ENCODE measurements around the gene IFNLR1.

IFNLR1 gene

DNA sequence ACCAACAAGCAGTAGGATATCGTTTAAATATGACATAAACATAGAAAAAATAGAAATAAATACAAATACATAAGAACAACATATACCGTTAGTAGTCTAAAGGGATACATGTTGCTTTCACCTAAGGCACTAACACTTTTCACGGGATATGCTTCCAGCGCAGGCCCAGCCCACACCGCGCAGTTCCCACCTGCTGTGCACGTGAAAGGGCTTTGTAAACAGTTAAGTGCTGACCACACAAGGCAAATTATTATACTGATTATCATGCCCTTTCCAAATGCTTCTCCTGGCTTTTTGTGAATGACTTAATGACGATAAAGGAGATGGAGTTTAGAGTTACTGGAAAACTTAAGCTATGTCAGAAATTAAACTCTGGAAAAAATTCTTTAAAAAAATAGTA lies 32.9 kb downstream of the IFNLR1 start:
- H3K36me3 Mint-ChIP-seq (ENCODE audit: low read depth): peaks cover 3% of the 10 kb centered on the region
- peaks cover 20% of the 10 kb centered on the region for H3K4me1 Mint-ChIP-seq (ENCODE audit: low read depth)
- H3K27me3 Mint-ChIP-seq: peaks cover 34% of the 10 kb centered on the region
- no peak overlapping the region for H3K4me3 Mint-ChIP-seq
- H3K9me3 Mint-ChIP-seq: no peaks in the 10 kb centered on the region
- H3K27ac Mint-ChIP-seq: no peak overlapping the region

DNA sequence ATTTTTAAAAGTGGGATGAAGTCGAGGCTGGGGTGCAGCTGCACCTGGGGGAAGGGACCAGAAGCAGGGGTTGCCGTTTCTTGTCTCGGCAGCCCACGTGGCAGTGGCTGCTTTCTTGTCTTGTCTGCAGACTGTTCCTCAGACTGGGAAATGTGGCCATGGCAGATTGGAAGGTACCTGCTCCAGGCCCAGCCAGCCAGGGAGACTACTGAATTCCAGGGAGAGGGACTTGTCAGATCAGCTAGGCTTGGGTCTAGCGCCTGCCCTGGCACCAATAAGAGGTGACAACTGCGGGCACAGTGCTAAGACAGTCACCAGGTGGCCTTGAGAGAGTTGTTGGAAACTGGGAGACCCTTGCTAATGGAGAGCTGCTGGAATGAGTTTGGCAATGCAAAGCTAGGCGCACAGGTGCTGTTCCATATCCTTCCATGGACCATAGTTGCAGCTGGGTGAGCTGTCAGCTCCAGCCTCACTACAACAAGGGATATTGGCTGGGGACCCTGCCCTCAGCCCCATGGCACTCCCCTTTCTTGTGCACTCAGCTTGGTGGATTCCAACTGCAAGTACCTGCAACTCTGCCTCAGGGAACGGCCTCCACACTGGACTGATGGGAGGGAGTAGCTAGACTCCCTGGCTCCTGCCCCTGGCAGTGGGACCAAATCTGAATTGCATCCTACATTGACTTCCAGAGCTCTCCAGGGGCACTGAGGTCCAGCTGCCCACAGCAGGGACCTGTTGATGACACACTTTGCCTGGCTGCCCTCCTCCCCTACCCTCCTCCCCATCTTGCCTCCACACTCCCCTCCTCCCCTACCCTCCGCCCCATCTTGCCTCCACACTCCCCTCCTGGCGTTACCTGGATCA lies 34.2 kb downstream of the IFNLR1 start:
- Mint-ChIP-seq H3K27ac (no peak overlapping the region), H3K27me3 (peaks cover 44% of the 10 kb centered on the region), H3K4me3 (no peak overlapping the region), H3K36me3 (ENCODE audit: low read depth) (peaks cover 3% of the 10 kb centered on the region), H3K4me1 (ENCODE audit: low read depth) (peaks cover 20% of the 10 kb centered on the region), H3K9me3 (no peaks in the 10 kb centered on the region)

DNA sequence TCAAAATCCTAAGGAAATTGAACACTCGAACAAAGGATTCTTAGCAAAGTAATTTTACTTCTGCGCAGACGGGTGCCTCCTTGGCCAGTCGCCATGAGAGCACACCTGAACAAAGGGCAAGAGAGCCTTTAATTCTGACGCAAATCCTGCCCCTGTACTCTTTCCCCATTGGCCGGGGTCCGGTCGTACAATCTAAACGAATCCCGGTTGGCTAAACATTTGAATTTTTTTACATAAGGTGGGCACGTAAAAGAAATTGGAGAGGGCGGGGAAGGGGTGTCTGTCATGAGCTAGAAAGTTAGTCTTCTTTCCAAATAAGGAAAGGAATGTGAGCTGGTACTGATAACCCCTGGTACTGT lies 35.9 kb downstream of the IFNLR1 start:
- Mint-ChIP-seq H3K9me3 (no peaks in the 10 kb centered on the region), H3K27me3 (peaks cover 47% of the 10 kb centered on the region), H3K4me1 (ENCODE audit: low read depth) (peaks cover 20% of the 10 kb centered on the region), H3K4me3 (no peak overlapping the region), H3K27ac (no peak overlapping the region), H3K36me3 (ENCODE audit: low read depth) (no peaks in the 10 kb centered on the region)

DNA sequence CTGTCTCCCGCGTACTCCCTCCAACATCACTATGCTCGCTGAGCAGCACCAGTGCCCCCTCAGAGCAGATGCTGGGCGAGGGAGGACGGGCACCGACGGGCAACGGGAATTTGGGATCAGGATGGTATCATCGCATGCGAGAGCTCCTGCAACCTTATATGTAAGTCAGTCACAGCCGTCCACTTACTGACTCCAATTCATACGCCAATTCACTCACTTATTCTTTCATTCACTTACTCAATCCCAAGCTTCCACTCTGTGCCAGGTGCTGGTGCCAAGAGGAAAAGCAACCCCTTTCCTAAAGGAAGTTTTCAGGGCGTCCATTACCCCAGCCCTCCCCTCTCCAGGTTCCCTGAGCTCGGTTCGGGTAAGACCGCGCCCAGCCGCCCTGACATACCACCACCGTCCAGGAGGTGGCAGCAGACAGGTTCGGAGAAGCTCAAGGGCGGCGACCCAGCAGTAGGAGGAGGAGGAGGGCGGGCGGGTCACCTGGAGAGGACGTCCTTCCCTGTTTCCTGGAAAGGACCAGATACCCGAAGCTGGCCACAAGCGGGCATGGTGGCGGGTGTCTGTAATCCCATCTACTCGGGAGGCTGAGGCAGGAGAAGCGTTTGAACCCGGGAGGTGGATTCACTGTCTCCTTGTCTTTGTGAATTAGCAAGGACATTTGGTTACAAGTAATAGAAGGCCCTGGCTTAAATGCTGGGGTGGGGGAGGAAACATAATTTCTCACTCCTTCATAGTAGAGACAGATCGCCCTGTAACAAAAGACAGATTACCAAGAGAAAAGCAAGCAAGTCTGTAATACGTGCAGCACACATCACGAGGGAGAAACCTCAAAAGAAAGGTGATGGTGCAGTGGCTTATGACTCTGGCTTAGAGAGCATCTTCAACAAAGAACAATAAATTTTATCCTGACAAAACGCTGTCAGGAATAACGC lies 36.6 kb downstream of the IFNLR1 start:
- peaks cover 47% of the 10 kb centered on the region for H3K27me3 Mint-ChIP-seq
- peaks cover 20% of the 10 kb centered on the region for H3K4me1 Mint-ChIP-seq (ENCODE audit: low read depth)
- no peaks in the 10 kb centered on the region for H3K36me3 Mint-ChIP-seq (ENCODE audit: low read depth)
- H3K4me3 Mint-ChIP-seq: peak overlapping the region; percentile 71
- no peak overlapping the region for H3K27ac Mint-ChIP-seq
- no peaks in the 10 kb centered on the region for H3K9me3 Mint-ChIP-seq

DNA sequence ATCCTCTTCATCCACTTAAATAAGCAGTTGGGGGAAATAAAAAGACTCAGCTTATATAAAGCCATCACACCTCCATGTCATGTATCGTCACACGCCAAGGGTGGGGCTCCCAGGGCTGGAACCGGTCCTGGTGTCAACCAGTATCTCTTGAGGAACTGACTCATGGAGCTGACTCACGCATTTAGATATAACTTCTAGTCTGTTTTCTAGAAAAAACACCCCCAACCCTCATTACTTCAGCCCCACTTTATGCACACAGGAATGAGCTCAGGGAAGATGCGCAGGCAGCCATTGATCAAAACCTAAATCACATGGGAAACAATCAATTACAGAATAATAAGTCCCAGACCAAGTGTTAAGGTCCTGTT lies 37.2 kb downstream of the IFNLR1 start:
- Mint-ChIP-seq H3K4me1 (ENCODE audit: low read depth) (peaks cover 20% of the 10 kb centered on the region), H3K9me3 (no peaks in the 10 kb centered on the region), H3K27ac (no peak overlapping the region), H3K27me3 (peaks cover 47% of the 10 kb centered on the region), H3K36me3 (ENCODE audit: low read depth) (no peaks in the 10 kb centered on the region), H3K4me3 (peak overlapping the region; percentile 71)

DNA sequence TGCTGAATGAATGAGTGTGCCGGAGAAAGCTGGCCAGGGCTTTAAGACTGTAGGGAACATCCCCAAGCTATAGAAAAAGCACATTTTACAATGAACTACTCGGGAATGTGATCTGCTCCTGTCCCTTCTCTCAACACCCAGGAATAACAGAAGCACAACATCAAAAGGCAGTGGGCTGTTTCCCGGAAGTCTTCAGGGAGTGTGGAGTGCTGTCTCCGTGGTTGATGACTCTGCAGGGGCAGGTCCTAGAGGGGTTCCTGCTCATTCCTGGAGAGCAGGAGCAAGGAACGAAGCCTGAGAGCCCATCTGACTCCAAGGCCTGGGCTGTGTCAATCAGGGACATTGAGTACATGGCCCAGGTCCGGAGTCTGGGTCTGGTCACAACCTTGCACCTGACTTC lies 39.3 kb downstream of the IFNLR1 start:
- H3K4me3 Mint-ChIP-seq: no peak overlapping the region
- H3K27ac Mint-ChIP-seq: no peak overlapping the region
- no peaks in the 10 kb centered on the region for H3K9me3 Mint-ChIP-seq
- peaks cover 20% of the 10 kb centered on the region for H3K4me1 Mint-ChIP-seq (ENCODE audit: low read depth)
- no peaks in the 10 kb centered on the region for H3K36me3 Mint-ChIP-seq (ENCODE audit: low read depth)
- peaks cover 48% of the 10 kb centered on the region for H3K27me3 Mint-ChIP-seq

DNA sequence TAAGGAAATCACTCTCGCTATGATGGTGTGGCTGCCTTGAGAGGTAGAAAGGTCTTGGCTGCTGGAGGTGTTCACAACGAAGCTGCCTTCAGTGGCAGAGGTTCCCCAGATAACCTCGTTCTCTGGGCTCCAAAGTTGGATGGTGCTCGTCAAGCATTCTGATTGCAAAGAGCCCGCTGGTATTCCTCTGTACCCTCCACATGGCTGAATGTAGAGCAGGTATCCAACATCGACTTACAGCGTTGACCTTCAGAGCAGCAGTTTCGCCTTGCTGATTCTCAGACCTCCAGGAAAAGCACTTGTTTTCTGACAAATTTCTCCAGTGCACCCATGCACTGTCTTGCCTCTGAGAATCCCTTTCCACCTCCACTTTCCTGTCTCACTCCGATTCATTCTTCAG lies 39.9 kb downstream of the IFNLR1 start:
- no peak overlapping the region for H3K27ac Mint-ChIP-seq
- no peaks in the 10 kb centered on the region for H3K36me3 Mint-ChIP-seq (ENCODE audit: low read depth)
- peaks cover 20% of the 10 kb centered on the region for H3K4me1 Mint-ChIP-seq (ENCODE audit: low read depth)
- H3K9me3 Mint-ChIP-seq: no peaks in the 10 kb centered on the region
- no peak overlapping the region for H3K4me3 Mint-ChIP-seq
- peaks cover 45% of the 10 kb centered on the region for H3K27me3 Mint-ChIP-seq

DNA sequence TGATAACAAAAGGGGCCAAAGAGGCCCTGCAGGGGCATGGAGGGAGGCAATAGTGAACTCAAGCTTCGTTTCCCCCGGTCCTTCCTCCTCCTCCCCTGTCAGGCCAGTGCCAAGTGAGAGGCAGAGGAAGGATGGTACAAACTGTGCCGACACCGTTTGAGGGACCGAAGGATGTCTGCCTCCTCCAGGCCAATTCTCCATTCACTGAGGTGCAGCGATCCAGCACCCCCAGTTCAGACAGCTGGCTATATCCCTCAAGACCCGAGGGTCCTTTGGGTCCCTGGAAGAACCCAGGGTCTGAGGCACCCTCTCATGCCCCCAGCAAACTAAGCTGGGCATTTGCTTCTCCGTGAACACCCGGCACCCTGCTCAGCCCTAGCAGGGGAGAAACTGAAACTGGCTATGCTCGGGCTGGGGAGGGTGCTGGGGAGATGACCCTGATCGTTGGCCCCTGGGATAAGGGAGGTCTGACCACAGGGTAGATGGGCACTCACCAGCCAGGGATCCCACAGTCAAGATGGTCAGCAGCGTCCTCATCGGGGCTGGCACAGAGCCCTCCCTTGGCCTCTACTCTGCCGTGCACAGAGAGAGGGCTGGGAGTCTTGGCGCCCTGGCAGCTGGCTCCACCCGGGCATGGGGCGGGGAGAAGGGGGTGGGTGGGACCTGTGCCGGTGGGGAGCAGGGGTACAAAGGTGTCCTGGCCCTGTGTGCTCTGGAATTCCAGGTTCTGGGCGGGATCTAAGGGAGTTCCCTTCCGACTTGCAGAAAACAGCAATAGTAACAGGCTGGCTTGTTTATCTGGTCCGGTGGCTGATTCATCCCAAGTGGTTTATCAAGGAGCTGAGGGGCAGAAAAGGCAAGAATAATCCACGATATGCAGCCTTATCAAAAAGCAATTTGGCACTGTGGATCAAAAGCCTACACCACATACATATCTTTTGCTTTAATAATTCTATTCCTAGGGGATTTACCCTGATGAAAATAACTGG lies 44.2 kb downstream of the IFNLR1 start, which contains the start of gene IL22RA1:
Gene IL22RA1, minus strand, starts transcription at position 595 of the 989 bp plus-strand sequence. Its CDS starts 58 bp downstream, at position 537.
- Mint-ChIP-seq H3K36me3 (ENCODE audit: low read depth) (no peaks in the 10 kb centered on the region), H3K4me1 (ENCODE audit: low read depth) (no peaks in the 10 kb centered on the region), H3K9me3 (no peaks in the 10 kb centered on the region)

DNA sequence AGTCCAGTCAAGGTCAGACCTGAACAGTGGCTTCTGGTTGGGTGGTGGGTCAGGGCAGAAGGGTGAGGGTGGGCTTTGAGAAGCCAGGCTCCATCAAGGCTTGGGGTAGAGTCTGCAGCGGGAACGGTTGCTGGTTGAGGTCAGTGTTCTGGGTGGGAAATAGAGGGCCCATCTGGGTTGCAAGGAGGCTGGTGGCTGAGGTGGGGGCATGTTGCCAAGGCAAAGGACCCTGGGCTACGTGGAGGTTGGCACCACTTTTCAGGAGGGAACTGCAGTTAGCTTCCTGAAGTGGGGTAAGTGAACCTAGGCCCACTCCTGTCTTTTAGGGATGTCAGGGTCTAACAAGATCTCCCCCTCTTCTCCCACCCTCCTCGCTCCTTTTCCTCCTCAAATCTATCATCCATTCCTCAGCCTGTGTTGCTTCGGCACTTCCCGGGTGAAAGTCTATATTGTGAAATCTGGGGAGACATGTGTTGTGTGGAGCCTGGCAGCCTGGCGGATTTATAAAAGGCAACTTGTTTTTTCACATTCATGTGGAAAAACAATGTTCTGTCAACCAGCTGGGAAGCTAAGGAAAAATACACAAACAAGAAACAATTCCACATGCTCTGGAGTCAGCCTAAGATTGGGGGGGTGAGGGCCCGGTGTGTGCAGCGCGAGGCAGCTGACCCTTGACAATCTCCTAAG lies 45.6 kb downstream of the IFNLR1 start:
- H3K36me3 Mint-ChIP-seq (ENCODE audit: low read depth): no peaks in the 10 kb centered on the region
- H3K9me3 Mint-ChIP-seq: no peaks in the 10 kb centered on the region
- H3K27me3 Mint-ChIP-seq: peaks cover 5% of the 10 kb centered on the region
- no peak overlapping the region for H3K27ac Mint-ChIP-seq
- H3K4me1 Mint-ChIP-seq (ENCODE audit: low read depth): no peaks in the 10 kb centered on the region
- H3K4me3 Mint-ChIP-seq: no peak overlapping the region

More for the DNA sequence above, 44.2 kb downstream of the IFNLR1 start, which contains the start of gene IL22RA1:
- Mint-ChIP-seq H3K27me3 (peaks cover 9% of the 10 kb centered on the region), H3K27ac (no peak within 1 kb of the TSS), H3K4me3 (no peak within 1 kb of the TSS)

DNA sequence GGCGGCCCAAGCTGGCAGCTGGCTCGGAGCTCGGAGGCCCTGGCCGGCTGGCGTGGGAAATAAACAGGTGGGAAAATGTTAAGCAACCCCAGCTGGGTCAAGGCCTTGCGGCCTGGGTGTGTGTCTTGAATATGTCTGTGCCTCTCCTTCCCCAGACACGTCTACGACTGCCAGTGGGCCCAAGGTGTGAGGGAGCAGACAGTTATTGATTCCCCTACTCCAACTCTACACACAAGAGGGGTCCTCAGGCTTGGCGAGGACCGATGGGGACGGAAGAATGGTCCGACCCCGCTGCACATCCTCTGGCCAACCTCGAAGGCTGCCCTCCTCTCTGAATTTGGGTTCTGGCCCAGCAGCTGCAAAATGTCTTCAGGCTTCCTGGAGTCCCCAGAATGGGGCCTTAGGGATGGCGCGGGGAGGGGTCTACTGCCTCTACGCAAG lies 46.3 kb downstream of the IFNLR1 start:
- no peaks in the 10 kb centered on the region for H3K4me1 Mint-ChIP-seq (ENCODE audit: low read depth)
- no peaks in the 10 kb centered on the region for H3K9me3 Mint-ChIP-seq
- no peak overlapping the region for H3K4me3 Mint-ChIP-seq
- H3K27me3 Mint-ChIP-seq: peaks cover 5% of the 10 kb centered on the region
- H3K36me3 Mint-ChIP-seq (ENCODE audit: low read depth): no peaks in the 10 kb centered on the region
- H3K27ac Mint-ChIP-seq: no peak overlapping the region

DNA sequence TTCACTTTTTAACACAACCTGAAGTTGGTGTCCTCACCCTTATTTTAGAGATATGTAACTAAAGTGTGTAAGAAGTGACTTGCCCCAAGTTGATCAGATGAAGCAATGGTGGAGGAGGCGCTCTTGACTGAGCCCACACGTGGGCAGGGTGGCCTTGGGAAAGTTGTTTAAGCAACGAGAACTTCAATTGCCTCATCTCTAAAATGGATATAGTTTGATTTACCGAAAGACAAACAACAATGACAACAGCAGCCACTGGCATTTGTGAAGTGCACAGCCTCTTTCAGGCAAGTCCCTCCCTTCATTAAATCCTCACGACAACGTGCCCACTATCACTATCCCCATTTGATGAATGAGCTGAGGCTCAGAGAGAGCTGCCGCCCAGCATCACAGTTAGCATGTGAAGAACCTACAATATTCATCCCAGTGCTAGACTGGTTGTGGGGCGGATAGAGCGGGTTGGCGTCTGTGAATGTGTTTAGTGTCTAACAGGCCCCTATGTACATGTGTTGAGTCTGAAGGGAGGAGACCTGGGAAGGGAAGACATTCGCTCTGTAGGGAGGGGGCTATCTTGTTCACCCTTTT lies 47.2 kb downstream of the IFNLR1 start:
- Mint-ChIP-seq H3K9me3 (peaks cover 5% of the 10 kb centered on the region), H3K4me3 (no peak overlapping the region), H3K27ac (no peak overlapping the region), H3K27me3 (peaks cover 5% of the 10 kb centered on the region), H3K4me1 (ENCODE audit: low read depth) (no peaks in the 10 kb centered on the region), H3K36me3 (ENCODE audit: low read depth) (no peaks in the 10 kb centered on the region)

DNA sequence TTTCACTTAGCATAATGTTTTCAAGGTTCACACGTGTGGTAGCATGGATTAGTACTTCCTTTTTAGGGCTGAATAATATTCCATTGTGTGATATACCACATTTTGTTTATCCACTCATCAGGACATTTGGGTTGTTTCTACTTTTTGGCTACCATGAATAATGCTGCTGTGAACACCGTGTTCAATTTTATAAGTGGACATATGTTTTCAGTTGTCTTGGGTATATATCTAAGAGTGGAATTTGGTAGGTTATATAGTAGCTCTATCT lies 47.9 kb downstream of the IFNLR1 start:
- Mint-ChIP-seq H3K27ac (no peak overlapping the region), H3K4me3 (no peak overlapping the region), H3K27me3 (peaks cover 2% of the 10 kb centered on the region), H3K4me1 (ENCODE audit: low read depth) (no peaks in the 10 kb centered on the region), H3K9me3 (peaks cover 5% of the 10 kb centered on the region), H3K36me3 (ENCODE audit: low read depth) (no peaks in the 10 kb centered on the region)

DNA sequence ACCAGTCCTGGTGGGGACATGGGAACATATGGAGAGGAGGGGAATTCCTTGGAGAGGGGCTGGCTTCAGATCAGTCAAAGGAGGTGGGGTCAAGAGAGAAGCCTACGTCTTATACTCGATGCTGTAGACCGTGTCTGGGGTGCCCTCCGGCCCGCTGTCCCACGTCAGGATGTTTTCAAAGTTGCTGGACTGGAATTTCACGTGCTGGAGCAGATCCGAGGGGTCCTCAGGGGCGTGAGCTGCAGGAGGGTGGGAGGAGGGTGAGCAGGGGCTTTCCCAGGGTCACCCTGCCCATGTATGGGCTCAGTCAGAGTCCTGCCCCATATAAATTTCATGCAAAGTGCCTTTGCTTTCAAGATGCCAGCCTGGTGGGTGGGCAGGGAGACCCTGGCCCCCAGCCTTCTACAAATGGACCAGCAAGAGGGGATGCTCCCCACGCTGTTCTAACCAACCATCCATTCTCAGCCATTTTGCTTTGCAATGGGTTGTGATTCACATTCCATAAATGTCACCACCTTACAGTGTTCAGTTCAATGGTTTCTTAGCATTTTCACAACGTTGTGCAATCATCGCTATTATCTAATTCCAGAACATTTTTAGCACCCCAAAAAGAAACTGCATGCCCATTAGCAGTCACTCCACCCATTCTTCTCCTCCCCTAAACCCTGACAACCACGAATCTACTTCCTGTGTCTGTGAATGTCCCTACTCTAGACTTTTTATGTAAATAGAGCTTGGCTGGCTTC lies 48.4 kb downstream of the IFNLR1 start:
- peaks cover 3% of the 10 kb centered on the region for H3K27me3 Mint-ChIP-seq
- H3K4me3 Mint-ChIP-seq: no peak overlapping the region
- no peaks in the 10 kb centered on the region for H3K4me1 Mint-ChIP-seq (ENCODE audit: low read depth)
- peaks cover 5% of the 10 kb centered on the region for H3K9me3 Mint-ChIP-seq
- no peaks in the 10 kb centered on the region for H3K36me3 Mint-ChIP-seq (ENCODE audit: low read depth)
- no peak overlapping the region for H3K27ac Mint-ChIP-seq
